EH (cell line): ENCODE results near the gene AGRN.
"Not testable (repeated sequence)": the region's sequence is repeated elsewhere in the genome, so short reads cannot be mapped to it uniquely, and the experiment has no call there.

Experiments used
- DNase-seq: peaks from one replicate; pipeline ENCODE4 v3.0.0-alpha.2; 2015; ENCODE audit warnings: low read depth

AGRN gene

DNA sequence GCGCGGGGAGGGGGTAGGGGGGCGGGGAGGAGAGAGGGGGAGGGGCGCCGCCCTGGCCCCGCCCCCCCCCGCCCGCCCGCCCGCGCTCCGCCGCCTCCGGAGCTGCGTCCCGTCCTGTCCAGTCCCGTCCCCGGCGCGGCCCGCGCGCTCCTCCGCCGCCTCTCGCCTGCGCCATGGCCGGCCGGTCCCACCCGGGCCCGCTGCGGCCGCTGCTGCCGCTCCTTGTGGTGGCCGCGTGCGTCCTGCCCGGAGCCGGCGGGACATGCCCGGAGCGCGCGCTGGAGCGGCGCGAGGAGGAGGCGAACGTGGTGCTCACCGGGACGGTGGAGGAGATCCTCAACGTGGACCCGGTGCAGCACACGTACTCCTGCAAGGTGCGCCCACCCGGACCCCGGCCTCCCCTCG, at the start of gene AGRN:
Gene AGRN, plus strand, starts transcription at position 121 of the 405 bp plus-strand sequence. Its CDS starts 53 bp downstream, at position 174.
- DNase-seq, result no peak

DNA sequence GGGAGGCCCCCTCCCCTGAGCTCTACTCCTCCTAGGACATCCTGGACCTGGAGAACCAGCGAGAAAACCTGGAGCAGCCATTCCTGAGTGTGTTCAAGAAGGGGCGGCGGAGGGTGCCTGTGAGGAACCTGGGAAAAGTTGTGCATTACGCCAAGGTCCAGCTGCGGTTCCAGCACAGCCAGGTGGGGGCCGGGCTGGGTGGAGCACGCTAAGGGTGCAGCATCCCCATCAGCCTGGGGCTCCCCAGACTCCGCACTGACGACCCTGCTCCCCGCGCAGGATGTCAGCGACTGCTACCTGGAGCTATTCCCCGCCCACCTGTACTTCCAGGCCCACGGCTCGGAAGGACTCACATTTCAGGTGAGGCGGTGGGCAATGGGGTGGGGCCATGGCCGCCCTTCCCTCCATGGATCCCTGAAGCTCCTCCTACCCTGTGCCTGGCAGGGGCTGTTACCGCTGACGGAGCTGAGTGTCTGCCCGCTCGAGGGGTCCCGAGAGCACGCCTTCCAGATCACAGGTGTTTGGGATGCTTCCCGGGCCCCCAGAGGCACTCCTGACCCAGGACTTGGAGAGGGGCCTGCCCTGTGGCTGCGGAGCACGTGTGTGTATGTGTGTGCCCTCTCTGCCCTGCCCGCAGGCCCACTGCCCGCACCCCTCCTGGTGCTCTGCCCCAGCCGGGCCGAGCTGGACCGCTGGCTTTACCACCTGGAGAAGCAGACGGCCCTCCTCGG, 49.5 kb upstream of the AGRN start:
- DNase-seq, result no peak

DNA sequence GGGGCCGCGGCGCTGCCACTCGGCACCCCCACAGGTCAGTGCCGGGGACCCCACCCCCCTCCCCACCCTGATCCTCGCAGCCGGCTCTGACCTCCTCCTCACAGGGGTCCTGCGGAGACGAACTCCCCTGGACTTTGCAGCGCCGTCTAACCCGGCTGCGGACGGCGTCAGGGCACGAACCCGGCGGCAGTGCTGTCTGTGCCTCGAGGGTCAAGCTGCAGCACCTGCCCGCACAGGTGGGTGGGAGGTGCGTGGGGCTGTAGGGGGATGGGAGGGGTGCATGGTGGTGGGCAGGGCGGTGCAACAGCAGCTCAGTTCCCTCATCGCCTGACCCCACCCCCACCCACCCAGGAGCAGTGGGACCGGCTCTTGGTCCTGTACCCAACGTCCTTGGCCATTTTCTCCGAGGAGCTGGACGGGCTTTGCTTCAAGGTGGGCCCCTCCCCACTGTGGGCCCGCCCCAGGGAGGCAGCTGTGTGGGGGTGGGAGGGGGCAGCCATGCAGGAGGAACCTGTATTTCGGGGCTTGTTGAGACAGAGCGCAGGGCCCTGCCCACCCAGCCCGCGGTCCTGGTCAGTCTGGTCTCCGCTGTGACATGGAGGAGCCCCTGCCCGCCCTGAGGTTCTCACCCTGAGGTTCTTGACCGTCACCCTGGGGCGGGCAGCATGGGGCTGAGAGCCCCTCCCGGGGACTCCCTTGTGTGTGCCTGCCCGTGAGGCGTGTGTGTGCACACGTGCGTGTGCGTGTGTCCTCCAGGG, 48.8 kb upstream of the AGRN start:
- DNase-seq, result no peak

DNA sequence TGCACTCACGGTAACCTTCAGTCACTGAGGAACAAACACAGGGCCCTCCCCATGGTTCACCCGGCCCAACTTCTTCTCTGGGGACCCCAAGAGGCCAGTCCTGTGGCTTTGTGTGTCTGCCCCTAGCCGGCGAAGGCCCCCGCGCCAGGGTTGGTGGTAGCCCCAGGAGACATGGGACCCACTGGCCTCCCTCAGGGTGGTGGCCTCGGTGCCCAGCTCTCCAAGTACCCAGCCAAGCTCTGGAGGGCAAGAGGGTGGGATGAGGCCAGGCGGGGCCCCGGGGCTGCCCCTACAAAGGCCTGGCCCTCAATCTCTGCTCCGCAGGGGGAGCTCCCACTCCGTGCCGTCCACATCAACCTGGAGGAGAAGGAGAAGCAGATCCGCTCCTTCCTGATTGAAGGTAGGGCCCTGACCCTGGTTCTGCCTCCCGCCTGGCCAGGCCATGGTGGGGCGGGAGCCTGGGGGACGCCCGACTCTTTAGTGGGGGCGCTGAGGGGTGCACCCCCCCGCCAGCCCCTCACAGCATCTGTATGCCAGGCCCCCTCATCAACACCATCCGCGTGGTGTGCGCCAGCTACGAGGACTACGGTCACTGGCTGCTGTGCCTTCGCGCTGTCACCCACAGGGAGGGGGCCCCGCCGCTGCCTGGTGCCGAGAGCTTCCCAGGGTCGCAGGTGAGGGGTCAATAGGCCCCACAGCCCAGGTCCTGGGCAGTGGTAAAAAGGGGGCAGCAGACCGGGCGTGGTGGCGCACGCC, 48.0 kb upstream of the AGRN start:
- no peak for DNase-seq

DNA sequence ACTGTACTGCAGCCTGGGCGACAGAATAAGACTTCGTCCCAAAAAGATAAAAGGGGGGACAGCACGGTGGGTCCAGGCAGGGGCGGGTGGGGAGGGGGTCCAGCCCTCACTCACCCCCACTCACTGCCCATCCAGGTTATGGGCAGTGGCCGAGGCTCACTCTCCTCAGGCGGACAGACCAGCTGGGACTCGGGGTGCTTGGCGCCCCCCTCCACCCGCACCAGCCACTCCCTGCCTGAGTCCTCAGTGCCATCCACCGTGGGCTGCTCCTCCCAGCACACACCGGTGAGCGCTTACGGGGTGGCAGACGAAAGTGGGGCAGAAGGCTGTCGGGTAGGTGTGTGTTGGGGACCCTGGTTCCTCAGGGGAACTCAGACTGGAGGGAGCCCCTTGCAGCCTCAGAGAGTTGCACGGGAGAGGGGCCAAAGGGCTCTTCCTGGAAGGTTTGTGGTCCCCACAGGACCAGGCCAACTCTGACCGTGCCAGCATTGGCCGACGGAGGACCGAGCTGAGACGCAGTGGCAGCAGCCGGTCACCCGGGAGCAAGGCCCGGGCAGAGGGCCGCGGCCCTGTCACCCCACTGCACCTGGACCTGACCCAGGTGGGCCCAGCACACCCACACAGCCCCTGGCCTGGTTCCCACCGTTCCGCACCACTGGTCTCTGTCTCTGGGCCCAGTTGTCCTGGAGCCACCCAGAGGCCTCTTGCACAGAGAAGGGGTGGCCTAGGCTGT, 47.0 kb upstream of the AGRN start:
- no peak for DNase-seq

DNA sequence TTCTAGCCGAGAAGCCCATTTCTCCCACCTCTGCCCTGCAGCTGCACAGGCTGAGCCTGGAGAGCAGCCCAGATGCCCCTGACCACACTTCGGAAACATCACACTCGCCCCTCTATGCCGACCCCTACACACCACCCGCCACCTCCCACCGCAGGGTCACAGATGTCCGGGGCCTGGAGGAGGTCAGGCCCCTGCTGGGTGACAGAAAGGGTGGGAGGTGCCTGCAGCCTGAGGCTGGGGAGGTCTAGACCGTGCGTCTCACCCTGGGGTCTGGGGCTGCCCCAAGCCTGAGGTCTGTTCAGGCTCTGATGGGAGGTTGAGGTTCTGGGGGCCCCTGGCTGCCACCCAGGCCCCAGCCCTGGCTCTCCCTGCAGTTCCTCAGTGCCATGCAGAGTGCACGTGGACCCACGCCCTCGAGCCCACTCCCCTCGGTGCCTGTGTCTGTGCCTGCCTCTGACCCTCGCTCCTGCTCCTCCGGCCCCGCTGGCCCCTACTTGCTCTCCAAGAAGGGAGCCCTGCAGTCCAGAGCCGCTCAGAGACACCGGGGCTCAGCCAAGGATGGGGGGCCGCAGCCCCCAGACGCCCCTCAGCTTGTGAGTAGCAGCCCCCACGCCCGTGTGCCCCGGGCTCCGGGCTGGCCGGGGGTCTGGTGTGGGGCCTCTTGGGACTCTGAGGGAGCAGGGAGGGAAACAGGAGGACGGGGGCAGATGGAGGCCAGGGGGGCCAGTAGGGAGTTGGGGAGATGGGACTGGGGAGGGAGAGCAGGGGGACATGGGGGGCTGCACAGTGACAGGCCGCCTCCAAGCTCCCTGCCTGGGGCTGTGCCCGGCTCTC, 46.2 kb upstream of the AGRN start:
- no peak for DNase-seq

DNA sequence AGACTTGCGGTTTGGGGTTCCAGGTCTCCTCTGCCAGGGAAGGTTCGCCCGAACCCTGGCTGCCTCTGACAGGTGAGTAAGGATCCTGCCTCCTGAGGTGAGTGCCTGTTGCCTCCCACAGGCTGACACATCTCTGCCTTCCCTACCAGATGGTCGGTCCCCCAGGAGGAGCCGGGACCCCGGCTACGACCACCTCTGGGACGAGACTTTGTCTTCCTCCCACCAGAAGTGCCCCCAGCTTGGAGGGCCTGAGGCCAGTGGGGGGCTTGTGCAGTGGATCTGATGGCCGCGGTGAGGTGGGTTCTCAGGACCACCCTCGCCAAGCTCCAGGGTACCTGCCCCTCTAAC, 45.7 kb upstream of the AGRN start:
- DNase-seq, result no peak

DNA sequence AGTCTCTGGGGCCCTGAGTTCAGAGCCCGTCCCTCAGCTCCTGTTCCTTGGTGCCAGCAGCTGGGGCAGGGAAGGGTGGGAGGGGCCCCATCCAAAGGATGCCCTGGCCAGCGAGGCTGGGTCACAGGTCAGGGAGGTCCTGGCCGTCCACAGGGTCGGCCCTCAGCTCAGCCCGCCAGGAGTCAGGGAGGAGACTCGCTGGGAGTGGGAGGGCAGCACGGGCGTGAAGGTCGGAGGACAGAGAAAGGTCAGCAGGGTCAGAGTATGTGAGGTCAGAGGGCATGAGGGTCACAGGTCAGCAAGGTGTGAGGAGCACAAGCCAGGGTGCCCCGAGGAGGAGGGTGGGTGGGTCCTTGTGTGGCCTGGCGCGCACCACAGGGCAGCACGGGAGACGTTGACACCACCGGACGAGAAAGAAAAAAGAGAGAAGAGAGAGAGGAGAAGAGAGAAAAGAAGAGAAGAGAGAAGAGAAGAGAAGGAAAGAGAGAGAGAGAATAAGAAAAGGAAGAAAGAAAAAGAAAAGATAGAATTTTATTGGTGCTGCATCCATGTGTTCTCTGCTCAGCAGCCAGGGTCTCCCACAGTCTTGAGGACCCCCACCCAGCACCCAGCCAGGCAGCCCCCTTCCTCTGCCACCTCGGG, 45.1 kb upstream of the AGRN start:
- DNase-seq, result no peak

DNA sequence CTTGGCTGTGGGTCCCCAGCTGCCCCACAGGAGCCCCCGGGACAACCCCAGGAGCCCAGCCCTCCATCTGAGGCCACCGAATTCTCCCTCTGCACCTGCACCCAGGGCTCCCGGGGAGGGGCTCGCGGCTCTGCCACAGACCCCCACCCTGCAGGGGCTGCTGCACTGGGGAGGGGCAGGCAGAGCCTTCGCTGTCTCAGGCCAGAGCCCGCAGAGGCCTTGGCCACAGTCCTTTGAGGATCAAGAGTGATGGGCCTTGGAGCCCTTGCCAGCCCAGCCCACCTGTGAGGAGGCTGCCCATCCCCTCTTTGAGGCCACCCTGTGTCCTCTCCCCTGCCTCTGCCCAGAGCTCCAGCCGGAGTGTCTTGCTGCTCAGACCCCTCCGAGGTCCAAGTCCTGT, 44.6 kb upstream of the AGRN start:
- no peak for DNase-seq

DNA sequence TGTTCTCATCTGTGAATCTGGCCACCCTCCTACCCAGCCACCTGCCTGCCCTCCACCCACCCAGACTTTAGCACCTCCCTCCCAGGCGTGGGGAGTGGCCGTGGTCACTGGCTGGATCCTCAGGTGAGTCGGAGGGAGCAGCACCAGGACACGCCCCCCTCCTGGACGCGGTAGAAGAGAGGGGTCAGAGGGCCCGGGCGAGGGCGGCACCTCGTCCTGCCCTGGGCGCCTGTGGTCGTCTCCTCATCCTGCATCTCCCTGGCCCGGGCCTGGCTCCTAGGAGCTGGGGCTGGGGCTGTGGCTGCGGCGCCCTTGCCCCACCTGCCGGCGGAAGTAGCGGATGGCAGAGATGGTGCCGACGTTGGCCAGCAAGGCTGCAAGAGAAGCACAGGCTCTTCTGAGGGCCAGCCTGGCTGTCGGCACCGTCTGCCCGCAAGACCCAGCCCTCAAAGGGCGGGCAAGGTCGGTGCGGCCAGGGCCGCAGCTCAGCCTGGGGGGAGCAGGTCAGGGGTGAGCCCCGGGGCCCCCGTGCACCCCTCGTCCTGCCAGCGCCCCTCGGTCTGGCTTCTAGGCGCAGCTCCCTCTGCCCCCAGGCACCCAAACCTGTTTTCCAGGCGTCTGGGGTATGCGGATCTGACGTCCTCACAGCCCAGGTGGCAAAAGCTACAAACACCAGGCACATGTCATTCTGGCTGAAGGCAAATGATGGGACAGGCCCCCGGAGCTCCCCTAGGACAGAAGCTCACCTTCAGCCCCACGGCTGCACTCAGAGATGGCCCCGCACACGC, 43.8 kb upstream of the AGRN start:
- DNase-seq, result peak; percentile 76

DNA sequence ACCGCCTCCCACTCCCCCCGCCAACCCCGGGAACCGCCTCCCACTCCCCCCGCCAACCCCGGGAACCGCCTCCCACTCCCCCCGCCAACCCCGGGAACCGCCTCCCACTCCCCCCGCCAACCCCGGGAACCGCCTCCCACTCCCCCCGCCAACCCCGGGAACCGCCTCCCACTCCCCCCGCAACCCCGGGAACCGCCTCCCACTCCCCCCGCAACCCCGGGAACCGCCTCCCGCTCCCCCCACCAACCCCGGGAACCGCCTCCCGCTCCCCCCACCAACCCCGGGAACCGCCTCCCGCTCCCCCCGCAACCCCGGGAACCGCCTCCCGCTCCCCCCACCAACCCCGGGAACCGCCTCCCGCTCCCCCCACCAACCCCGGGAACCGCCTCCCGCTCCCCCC, 43.1 kb upstream of the AGRN start:
- DNase-seq, result not testable (repeated sequence)

DNA sequence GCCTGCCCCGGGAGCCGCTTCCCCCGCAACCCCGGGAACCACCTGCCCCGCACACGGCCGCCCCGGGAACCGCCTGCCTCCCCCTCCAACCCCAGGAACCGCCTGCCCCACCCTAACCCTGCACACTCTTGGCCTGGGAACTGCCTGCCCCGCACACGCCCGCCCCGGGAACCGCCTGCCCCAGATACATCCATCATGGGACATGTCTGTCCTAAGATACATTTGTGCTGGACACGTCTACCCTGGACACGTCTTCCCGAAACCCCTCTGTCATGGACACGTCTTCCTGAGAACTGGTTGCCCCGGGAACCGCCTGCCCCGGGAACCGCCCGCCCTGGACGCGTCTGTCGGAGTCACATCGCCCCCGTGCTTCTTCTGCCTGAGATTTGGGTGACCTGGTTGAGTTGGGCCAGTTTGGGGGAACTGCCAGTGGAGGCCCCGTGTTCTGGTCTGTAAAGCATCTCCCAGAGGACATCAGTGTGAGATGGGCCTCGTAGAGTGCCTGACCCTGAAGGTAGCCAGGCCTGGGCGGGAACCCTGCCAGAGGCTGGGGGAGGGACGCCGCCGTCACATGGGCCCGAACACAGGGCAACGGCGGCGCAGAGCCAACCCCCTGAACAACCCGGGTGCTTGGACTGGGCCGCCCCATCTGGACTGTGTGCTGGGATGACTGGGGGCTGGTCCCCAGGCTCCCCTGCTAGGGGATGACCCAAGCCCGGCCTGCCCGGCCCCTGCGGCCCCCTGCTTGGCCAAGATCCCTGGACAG, 41.7 kb upstream of the AGRN start:
- no peak for DNase-seq

DNA sequence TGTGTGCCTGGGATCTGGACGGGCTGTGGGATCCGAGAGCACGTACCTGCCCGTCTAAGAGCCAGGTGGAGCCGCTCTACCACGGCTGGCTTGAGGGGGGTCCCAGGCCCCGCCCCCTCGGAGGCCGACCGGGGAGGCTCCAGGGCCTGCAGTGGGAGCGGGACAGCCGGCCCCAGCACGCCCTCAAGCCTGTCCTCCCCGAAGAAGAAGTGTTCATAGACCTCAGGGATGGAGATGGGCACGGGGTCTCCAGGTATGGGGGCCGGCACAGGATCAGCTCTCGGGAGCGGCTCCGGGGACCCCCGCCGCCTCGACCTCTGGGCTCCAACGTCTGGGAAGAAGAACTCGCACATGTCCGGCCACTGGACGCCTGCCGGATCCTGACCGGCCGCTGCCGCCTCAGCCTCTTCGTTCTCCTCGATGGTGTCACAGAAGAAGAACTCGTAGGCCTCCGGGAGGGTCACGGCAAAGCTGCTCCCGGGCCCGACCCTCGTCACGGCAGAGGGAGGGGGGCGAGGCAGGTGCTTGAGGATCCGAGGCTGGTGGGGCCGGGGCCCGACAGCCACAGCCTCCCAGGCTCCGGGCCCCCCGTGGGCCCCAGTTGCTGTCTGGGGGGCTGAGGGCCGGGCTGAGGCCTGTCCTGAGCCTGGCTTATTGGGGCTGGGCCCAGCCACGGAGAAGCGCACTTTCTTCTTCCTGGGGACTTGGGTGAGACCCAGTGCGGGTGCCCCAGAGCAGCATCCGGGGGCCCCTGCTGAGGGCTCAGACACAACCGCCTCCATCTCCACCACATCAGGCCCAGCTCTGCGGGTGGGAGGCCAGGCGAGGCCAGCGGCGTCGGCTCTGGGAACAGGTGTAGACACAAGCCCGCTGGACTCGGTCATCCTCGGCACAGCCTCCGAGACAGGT, 40.8 kb upstream of the AGRN start:
- DNase-seq, result no peak

DNA sequence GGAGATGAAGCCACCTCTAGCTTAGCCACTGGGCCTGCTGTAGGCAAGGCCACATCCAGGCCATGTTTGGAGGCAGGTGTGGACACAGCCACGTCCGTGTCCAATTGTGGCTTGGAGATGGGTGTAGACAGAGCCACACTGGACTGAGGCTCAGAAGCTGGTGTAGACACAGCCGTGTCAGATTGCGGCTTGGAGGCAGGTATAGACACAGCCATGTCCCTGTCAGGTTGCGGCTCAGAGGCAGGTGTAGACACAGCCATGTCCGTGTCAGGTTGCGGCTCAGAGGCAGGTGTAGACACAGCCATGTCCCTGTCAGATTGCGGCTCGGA, 40.2 kb upstream of the AGRN start:
- DNase-seq, result no peak

DNA sequence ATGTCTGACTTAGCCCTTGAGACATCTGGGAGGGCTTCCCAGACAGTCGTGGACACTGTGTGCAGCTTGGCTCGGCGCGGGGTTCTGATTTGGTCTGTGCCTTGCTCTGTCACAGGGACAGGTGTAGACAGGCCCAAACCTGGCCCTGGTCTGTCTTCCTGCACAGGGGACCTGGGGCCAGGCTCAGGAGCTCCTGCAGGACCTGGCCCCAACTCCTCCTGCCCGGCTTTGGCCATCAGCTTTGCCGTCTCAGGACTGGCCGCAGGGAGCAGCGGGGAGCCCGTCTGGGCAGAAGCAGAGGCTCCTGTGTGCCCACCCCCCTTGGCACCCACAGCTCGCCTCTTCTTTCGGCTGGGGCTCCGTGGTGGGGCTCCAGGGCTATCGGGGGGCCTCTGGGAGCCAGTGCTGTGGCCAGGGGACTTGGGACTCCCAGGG, 39.8 kb upstream of the AGRN start:
- no peak for DNase-seq

DNA sequence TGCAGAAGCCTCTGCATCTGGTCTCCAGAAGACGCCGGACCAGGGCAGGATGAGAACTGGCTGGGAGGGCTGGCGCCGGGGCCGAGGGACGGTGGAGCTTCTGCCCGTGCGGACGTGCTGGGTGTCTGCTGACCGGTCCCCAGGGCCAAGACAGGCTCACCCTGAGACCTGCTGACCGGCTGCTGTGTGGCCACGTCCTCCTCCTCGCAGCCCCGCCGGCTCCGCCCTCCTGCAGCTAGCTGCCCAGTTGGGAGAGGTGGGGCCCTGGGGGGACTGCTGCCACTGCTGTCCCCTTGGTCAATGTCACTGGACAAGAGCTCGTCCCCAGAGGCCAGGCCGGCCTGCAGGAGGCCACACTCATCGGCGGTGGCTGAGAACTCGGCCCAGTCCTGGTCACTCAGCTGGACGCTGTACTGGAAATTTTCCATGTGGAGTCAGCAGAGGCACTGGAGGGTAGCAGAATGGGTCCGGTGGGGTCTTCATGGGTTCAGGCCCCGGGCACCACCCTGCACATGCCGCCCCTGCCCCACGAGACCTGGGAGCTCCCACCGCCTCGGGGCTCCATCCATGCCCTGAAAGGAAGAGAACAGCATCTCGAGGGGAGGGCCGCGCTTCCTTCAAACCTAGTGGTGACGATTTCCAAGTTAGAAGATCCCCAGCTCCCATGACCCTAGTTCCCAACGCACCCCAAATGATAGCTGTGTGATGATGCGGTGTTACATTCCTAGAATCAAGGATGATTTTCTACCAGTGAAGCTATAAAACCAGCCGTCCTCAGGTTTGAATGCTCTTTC, 39.1 kb upstream of the AGRN start:
- DNase-seq, result no peak

DNA sequence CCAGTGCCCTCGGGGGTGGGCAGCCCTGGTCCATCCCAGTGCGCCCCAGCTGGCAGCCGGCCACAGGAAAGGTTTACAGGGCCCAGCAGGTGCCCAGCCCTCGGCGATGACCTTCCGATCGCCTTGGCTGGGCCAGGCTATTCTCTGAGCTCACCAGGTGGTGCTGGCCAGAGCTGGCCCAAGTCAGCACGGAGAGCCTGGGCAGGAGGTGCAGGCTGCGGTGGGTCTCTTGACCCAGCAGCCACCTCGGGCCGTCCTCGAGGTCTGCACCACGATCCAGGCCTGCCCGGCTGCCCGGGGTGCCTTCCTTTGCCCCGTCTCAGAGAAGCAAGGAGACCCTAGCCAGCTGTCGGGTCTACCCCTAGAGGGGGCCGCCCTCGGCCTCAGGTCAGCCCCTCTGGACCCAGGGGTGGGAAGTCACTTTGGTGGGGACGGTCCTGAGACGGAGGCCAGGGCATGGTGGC, 38.4 kb upstream of the AGRN start:
- no peak for DNase-seq
